ENCODE measurements around the gene MARS1.
"Not testable (repeated sequence)": the region's sequence is repeated elsewhere in the genome, so short reads cannot be mapped to it uniquely, and the experiment has no call there.

The MARS1 gene

DNA sequence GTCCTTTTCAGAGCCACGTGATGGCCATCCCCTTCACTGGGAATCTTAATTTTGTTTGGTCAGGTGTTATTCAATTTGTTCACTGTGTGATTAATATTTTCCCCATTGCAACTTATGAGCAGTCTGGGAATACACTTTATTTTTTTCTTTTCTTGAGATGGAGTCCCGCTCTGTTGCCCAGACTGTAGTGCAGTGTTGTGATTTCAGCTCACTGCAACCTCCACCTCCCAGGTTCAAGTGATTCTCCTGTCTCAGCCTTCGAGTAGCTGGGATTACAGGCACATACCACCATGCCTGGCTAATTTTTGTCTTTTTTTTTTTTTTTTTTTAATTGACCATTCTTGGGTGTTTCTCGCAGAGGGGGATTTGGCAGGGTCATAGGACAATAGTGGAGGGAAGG is 18.7 kb downstream of the MARS1 start:
- not testable (repeated sequence) for H3K4me1 ChIP-seq (ENCODE audit: control insufficient read depth in 1 of 2, insufficient read depth in 2 of 2, low read length in 2 of 2)
- H3K36me3 ChIP-seq (ENCODE audit: control insufficient read depth in 1 of 2, insufficient read depth in 2 of 2, low read length in 2 of 2): peaks cover 9 to 56% of the 10 kb centered on the region in 2 donors

DNA sequence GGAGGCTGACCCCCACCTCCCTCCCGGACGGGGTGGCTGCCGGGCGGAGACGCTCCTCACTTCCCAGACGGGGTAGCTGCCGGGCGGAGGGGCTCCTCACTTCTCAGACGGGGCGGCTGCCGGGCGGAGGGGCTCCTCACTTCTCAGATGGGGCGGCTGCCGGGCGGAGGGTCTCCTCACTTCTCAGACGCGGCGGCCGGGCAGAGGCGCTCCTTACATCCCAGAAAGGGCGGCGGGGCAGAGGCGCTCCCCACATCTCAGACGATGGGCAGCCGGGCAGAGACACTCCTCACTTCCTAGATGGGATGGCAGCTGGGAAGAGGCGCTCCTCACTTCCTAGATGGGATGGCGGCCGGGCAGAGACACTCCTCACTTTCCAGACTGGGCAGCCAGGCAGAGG is 19.9 kb downstream of the MARS1 start:
- not testable (repeated sequence) for H3K4me1 ChIP-seq (ENCODE audit: control insufficient read depth in 1 of 2, insufficient read depth in 2 of 2, low read length in 2 of 2); H3K27me3 ChIP-seq (ENCODE audit: control insufficient read depth in 1 of 2, insufficient read depth in 2 of 2, low read length in 2 of 2); H3K27ac ChIP-seq (ENCODE audit: low read depth, low read length); H3K9me3 ChIP-seq (ENCODE audit: control insufficient read depth in 1 of 2, low read length in 2 of 2); H3K9ac ChIP-seq (ENCODE audit: low read depth in 1 of 2, low read length in 2 of 2); H3K4me3 ChIP-seq (ENCODE audit: low read depth in 1 of 2, low read length in 2 of 2)
- peaks cover 15 to 59% of the 10 kb centered on the region in 2 donors for H3K36me3 ChIP-seq (ENCODE audit: control insufficient read depth in 1 of 2, insufficient read depth in 2 of 2, low read length in 2 of 2)

More for the DNA sequence above, 18.7 kb downstream of the MARS1 start:
- not testable (repeated sequence) for H3K27me3 ChIP-seq (ENCODE audit: control insufficient read depth in 1 of 2, insufficient read depth in 2 of 2, low read length in 2 of 2); H3K27ac ChIP-seq (ENCODE audit: low read depth, low read length); H3K9ac ChIP-seq (ENCODE audit: low read depth in 1 of 2, low read length in 2 of 2); H3K4me3 ChIP-seq (ENCODE audit: low read depth in 1 of 2, low read length in 2 of 2); H3K9me3 ChIP-seq (ENCODE audit: control insufficient read depth in 1 of 2, low read length in 2 of 2)

DNA sequence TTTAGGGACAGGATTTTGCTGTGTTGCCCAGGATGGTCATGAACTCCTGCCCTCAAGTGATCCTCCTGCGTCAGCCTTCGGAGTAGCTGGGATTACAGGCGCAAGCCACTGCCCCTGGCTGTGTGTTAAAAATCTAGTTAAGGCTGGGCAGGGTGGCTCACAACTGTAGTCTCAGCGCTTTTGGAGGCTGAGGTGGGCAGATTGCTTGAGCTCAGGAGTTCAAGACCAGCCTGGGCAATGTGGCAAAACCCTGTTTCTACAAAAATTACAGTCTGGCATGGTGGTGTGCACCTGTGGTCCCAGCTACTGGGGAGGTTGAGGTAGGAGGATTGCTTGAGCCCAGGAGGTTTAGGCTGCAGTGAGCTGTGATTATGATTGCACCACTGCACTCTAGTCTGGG is 23.3 kb downstream of the MARS1 start:
- no peaks in the 10 kb centered on the region for H3K9me3 ChIP-seq (ENCODE audit: control insufficient read depth in 1 of 2, low read length in 2 of 2)
- no peak overlapping the region for H3K4me3 ChIP-seq (ENCODE audit: low read depth in 1 of 2, low read length in 2 of 2)
- no peak overlapping the region for H3K9ac ChIP-seq (ENCODE audit: low read depth in 1 of 2, low read length in 2 of 2)
- no peak overlapping the region for H3K27ac ChIP-seq (ENCODE audit: low read depth, low read length)
- H3K27me3 ChIP-seq (ENCODE audit: control insufficient read depth in 1 of 2, insufficient read depth in 2 of 2, low read length in 2 of 2): no peaks in the 10 kb centered on the region
- H3K36me3 ChIP-seq (ENCODE audit: control insufficient read depth in 1 of 2, insufficient read depth in 2 of 2, low read length in 2 of 2): peaks cover 38 to 57% of the 10 kb centered on the region in 2 donors
- H3K4me1 ChIP-seq (ENCODE audit: control insufficient read depth in 1 of 2, insufficient read depth in 2 of 2, low read length in 2 of 2): no peaks in the 10 kb centered on the region

DNA sequence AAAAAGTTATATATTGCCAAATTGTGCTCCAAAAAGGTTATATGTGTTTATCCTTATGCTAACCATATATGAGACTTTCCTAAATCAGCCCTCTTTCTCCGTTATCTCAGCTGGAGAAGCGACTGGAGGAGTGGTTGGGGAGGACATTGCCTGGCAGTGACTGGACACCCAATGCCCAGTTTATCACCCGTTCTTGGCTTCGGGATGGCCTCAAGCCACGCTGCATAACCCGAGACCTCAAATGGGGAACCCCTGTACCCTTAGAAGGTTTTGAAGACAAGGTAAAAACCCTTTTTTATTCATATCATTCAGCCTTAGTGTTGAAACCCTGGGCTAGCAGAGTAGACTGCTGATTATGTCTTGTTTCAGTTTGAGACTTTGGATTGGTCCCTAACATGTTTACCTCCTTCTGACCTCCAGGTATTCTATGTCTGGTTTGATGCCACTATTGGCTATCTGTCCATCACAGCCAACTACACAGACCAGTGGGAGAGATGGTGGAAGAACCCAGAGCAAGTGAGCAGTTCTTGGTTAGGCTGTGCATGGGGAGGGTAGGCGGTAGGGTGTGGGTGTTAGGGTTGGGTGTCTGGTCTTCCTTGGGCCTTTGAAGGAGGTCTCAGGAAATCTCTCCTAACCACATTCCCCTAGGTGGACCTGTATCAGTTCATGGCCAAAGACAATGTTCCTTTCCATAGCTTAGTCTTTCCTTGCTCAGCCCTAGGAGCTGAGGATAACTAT is 23.9 kb downstream of the MARS1 start:
- H3K4me1 ChIP-seq (ENCODE audit: control insufficient read depth in 1 of 2, insufficient read depth in 2 of 2, low read length in 2 of 2): no peaks in the 10 kb centered on the region
- no peak overlapping the region for H3K4me3 ChIP-seq (ENCODE audit: low read depth in 1 of 2, low read length in 2 of 2)
- H3K27me3 ChIP-seq (ENCODE audit: control insufficient read depth in 1 of 2, insufficient read depth in 2 of 2, low read length in 2 of 2): no peaks in the 10 kb centered on the region
- no peak overlapping the region for H3K27ac ChIP-seq (ENCODE audit: low read depth, low read length)
- no peaks in the 10 kb centered on the region for H3K9me3 ChIP-seq (ENCODE audit: control insufficient read depth in 1 of 2, low read length in 2 of 2)
- H3K36me3 ChIP-seq (ENCODE audit: control insufficient read depth in 1 of 2, insufficient read depth in 2 of 2, low read length in 2 of 2): peaks cover 41 to 58% of the 10 kb centered on the region in 2 donors
- no peak overlapping the region for H3K9ac ChIP-seq (ENCODE audit: low read depth in 1 of 2, low read length in 2 of 2)

DNA sequence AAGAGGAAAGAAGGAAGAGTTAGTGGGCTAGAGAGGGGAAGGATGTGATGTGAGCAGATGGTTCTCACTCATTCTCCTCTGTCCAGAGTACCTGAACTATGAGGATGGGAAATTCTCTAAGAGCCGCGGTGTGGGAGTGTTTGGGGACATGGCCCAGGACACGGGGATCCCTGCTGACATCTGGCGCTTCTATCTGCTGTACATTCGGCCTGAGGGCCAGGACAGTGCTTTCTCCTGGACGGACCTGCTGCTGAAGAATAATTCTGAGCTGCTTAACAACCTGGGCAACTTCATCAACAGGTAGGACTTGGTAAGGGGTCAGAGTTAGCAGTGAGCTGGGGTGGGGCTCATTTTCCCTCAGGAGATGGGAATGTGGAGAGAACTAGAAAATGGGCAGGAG is 24.8 kb downstream of the MARS1 start:
- H3K36me3 ChIP-seq (ENCODE audit: control insufficient read depth in 1 of 2, insufficient read depth in 2 of 2, low read length in 2 of 2): peaks cover 49 to 65% of the 10 kb centered on the region in 2 donors
- H3K27me3 ChIP-seq (ENCODE audit: control insufficient read depth in 1 of 2, insufficient read depth in 2 of 2, low read length in 2 of 2): no peaks in the 10 kb centered on the region
- H3K27ac ChIP-seq (ENCODE audit: low read depth, low read length): no peak overlapping the region
- H3K4me1 ChIP-seq (ENCODE audit: control insufficient read depth in 1 of 2, insufficient read depth in 2 of 2, low read length in 2 of 2): peaks cover 5 to 6% of the 10 kb centered on the region in 2 donors
- no peak overlapping the region for H3K9ac ChIP-seq (ENCODE audit: low read depth in 1 of 2, low read length in 2 of 2)
- no peaks in the 10 kb centered on the region for H3K9me3 ChIP-seq (ENCODE audit: control insufficient read depth in 1 of 2, low read length in 2 of 2)
- no peak overlapping the region for H3K4me3 ChIP-seq (ENCODE audit: low read depth in 1 of 2, low read length in 2 of 2)

DNA sequence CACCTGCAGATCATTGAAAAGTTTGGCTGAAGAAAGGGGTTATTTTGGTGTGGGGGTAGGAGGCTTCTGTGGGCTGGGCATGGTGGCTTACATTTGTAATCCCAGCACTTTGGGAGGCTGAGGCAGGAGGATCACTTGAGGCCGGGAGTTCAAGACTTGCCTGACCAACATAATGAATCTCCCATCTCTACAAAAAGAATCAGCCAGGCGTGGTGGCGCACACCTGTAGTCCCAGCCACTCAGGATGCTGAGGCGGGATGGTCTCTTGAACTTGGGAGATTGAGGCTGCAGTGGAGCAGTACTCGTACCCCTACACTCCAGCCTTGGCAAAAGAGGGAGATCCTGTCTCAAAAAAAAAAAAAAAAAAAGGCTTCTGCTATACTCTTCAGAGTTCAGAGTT is 25.4 kb downstream of the MARS1 start:
- peaks cover 49 to 65% of the 10 kb centered on the region in 2 donors for H3K36me3 ChIP-seq (ENCODE audit: control insufficient read depth in 1 of 2, insufficient read depth in 2 of 2, low read length in 2 of 2)

DNA sequence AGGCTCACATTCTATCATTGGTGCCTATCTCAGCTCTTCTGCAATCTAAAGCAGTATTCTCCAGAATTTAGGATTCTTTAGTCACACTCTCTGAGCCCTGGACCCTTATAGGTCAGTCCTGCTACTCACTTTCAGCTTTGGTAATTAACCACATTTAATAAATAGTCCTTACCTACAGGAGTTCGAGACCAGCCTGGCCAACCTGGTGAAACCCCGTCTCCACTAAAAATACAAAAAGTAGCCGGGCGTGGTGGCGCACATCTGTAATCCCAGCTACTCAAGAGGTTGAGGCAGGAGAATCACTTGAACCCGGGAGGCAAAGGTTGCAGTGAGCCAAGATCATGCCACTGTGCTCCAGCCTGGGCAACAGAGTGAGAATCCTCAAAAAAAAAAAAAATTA is 25.8 kb downstream of the MARS1 start:
- H3K27me3 ChIP-seq (ENCODE audit: control insufficient read depth in 1 of 2, insufficient read depth in 2 of 2, low read length in 2 of 2); H3K9ac ChIP-seq (ENCODE audit: low read depth in 1 of 2, low read length in 2 of 2); H3K27ac ChIP-seq (ENCODE audit: low read depth, low read length); H3K9me3 ChIP-seq (ENCODE audit: control insufficient read depth in 1 of 2, low read length in 2 of 2); H3K4me3 ChIP-seq (ENCODE audit: low read depth in 1 of 2, low read length in 2 of 2): not testable (repeated sequence)
- Histone ChIP-seq H3K4me1 (ENCODE audit: control insufficient read depth in 1 of 2, insufficient read depth in 2 of 2, low read length in 2 of 2) (peaks cover 12 to 14% of the 10 kb centered on the region in 2 donors), H3K36me3 (ENCODE audit: control insufficient read depth in 1 of 2, insufficient read depth in 2 of 2, low read length in 2 of 2) (peaks cover 49 to 65% of the 10 kb centered on the region in 2 donors)

More for the DNA sequence above, 25.4 kb downstream of the MARS1 start:
- Histone ChIP-seq H3K9ac (ENCODE audit: low read depth in 1 of 2, low read length in 2 of 2) (no peak overlapping the region), H3K4me1 (ENCODE audit: control insufficient read depth in 1 of 2, insufficient read depth in 2 of 2, low read length in 2 of 2) (peaks cover 8 to 10% of the 10 kb centered on the region in 2 donors), H3K4me3 (ENCODE audit: low read depth in 1 of 2, low read length in 2 of 2) (no peak overlapping the region), H3K27ac (ENCODE audit: low read depth, low read length) (no peak overlapping the region), H3K27me3 (ENCODE audit: control insufficient read depth in 1 of 2, insufficient read depth in 2 of 2, low read length in 2 of 2) (no peaks in the 10 kb centered on the region), H3K9me3 (ENCODE audit: control insufficient read depth in 1 of 2, low read length in 2 of 2) (no peaks in the 10 kb centered on the region)

DNA sequence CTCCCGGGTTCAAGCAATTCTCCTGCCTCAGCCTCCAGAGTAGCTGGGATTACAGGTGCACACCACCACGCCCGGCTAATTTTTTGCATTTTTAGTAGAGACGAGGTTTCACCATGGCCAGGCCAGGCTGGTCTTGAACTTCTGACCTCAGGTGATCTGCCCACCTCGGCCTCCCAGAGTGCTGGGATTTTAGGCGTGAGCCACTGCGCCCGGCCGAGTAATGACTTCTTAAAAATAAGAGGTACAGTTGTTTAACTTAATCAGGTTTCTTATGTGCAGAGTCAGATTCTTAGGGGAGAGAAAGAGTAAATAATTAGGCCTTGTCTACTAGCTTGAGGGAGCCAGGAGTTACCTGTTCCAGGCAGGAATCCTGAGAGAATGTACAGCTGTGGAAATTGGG is 26.4 kb downstream of the MARS1 start:
- H3K27me3 ChIP-seq (ENCODE audit: control insufficient read depth in 1 of 2, insufficient read depth in 2 of 2, low read length in 2 of 2); H3K9ac ChIP-seq (ENCODE audit: low read depth in 1 of 2, low read length in 2 of 2); H3K4me3 ChIP-seq (ENCODE audit: low read depth in 1 of 2, low read length in 2 of 2); H3K27ac ChIP-seq (ENCODE audit: low read depth, low read length); H3K9me3 ChIP-seq (ENCODE audit: control insufficient read depth in 1 of 2, low read length in 2 of 2): not testable (repeated sequence)
- H3K36me3 ChIP-seq (ENCODE audit: control insufficient read depth in 1 of 2, insufficient read depth in 2 of 2, low read length in 2 of 2): peaks cover 49 to 61% of the 10 kb centered on the region in 2 donors
- peaks cover 18 to 20% of the 10 kb centered on the region in 2 donors for H3K4me1 ChIP-seq (ENCODE audit: control insufficient read depth in 1 of 2, insufficient read depth in 2 of 2, low read length in 2 of 2)

DNA sequence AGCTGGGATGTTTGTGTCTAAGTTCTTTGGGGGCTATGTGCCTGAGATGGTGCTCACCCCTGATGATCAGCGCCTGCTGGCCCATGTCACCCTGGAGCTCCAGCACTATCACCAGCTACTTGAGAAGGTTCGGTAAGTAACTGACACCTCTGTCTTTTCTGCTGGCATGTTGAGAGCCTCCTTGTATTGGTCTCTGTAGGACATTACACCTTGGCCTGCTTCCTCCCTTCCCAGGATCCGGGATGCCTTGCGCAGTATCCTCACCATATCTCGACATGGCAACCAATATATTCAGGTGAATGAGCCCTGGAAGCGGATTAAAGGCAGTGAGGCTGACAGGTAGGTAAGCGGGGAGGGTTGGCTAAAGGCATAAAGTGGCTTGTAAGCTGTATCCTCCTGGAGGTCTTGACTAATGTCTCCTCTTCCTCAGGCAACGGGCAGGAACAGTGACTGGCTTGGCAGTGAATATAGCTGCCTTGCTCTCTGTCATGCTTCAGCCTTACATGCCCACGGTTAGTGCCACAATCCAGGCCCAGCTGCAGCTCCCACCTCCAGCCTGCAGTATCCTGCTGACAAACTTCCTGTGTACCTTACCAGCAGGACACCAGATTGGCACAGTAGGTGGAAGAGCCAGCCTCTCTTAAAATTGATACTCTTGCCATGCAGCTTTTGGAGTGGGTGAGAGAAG is 27.0 kb downstream of the MARS1 start:
- H3K4me3 ChIP-seq (ENCODE audit: low read depth in 1 of 2, low read length in 2 of 2): no peak overlapping the region
- no peak overlapping the region for H3K27ac ChIP-seq (ENCODE audit: low read depth, low read length)
- no peak overlapping the region for H3K9ac ChIP-seq (ENCODE audit: low read depth in 1 of 2, low read length in 2 of 2)
- no peaks in the 10 kb centered on the region for H3K9me3 ChIP-seq (ENCODE audit: control insufficient read depth in 1 of 2, low read length in 2 of 2)
- peaks cover 21 to 25% of the 10 kb centered on the region in 2 donors for H3K4me1 ChIP-seq (ENCODE audit: control insufficient read depth in 1 of 2, insufficient read depth in 2 of 2, low read length in 2 of 2)
- peaks cover 49 to 61% of the 10 kb centered on the region in 2 donors for H3K36me3 ChIP-seq (ENCODE audit: control insufficient read depth in 1 of 2, insufficient read depth in 2 of 2, low read length in 2 of 2)
- no peaks in the 10 kb centered on the region for H3K27me3 ChIP-seq (ENCODE audit: control insufficient read depth in 1 of 2, insufficient read depth in 2 of 2, low read length in 2 of 2)

DNA sequence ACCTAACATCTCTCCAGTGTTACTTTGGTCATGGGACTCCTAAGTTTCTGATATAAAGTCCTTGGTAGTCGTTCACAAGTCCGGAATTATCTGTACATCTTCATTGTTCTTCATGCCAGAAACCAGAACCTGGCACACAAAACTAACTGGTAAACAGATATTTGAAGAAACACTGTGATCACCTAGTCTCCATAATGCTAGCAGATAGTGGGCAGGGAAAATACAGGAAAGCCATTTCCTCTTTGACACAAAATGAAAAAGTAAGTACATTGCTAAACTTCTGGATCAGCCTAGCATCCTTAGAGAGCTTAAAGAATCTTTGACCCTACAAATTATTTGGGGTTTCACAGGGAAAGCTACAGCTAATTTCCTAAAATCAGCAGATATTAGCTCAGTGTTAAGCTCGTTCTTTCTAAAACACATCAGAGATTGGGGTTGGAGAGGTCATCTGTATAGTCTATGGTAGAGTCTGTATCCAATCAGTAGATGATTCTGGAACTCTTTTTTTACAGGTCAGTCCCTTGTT is 27.6 kb downstream of the MARS1 start:
- H3K9ac ChIP-seq (ENCODE audit: low read depth in 1 of 2, low read length in 2 of 2): no peak overlapping the region
- no peak overlapping the region for H3K4me3 ChIP-seq (ENCODE audit: low read depth in 1 of 2, low read length in 2 of 2)
- peaks cover 49 to 61% of the 10 kb centered on the region in 2 donors for H3K36me3 ChIP-seq (ENCODE audit: control insufficient read depth in 1 of 2, insufficient read depth in 2 of 2, low read length in 2 of 2)
- H3K4me1 ChIP-seq (ENCODE audit: control insufficient read depth in 1 of 2, insufficient read depth in 2 of 2, low read length in 2 of 2): peaks cover 21 to 25% of the 10 kb centered on the region in 2 donors
- H3K9me3 ChIP-seq (ENCODE audit: control insufficient read depth in 1 of 2, low read length in 2 of 2): no peaks in the 10 kb centered on the region
- H3K27me3 ChIP-seq (ENCODE audit: control insufficient read depth in 1 of 2, insufficient read depth in 2 of 2, low read length in 2 of 2): no peaks in the 10 kb centered on the region
- no peak overlapping the region for H3K27ac ChIP-seq (ENCODE audit: low read depth, low read length)
